Mucosa of descending colon (tissue), 3 donors: ENCODE data around the gene NSDHL. TPM values are rescaled to one million over a fixed set of nuclear protein-coding genes. Genes with fewer than 3 reads are reported as not detected.

Experiments
- ATAC-seq: fragments of 200-7000 bp; cut with Tn5 transposase; one replicate; pipeline ENCODE4 v1.9.1; 2020; ENCODE audit warnings: mild to moderate bottlenecking, moderate library complexity
- DNase-seq, 3 donors: peaks; one replicate each; pipeline ENCODE4 v3.0.0-alpha.2; 2020
- H3K36me3 ChIP-seq: fragments of 200-600 bp; one replicate; pipeline ENCODE4 v1.8.0; 2021; ENCODE audit warnings: low read depth, mild to moderate bottlenecking
- H3K4me1 ChIP-seq: fragments of 200-600 bp; one replicate; pipeline ENCODE4 v1.8.0; 2021; ENCODE audit warnings: low read depth, mild to moderate bottlenecking
- H3K4me3 ChIP-seq: fragments of 200-600 bp; one replicate; pipeline ENCODE4 v1.8.0; 2021; ENCODE audit warnings: mild to moderate bottlenecking
- H3K9me3 ChIP-seq: fragments of 200-600 bp; one replicate; pipeline ENCODE4 v1.8.0; 2021; ENCODE audit warnings: mild to moderate bottlenecking
- CTCF ChIP-seq: fragments of 200-600 bp; IDR thresholded peaks from one replicate; pipeline ENCODE4 v1.8.0; 2022; ENCODE audit warnings: antibody characterized with exemption, mild to moderate bottlenecking
- intact Hi-C, 2 donors: fragments of 100-400 bp; cut with DNase I in 1 of 2; cut with micrococcal nuclease in 1 of 2; formaldehyde crosslinking; loops; one replicate each; pipeline versions ENCODE4 v1.11.0 to v1.11.1; 2022; cut with DNase I, micrococcal nuclease
- total RNA-seq, 3 donors: library from RNA; stranded (reverse); fragmentation: NEBNext Ultra II Directional in 2 of 3; extraction: Animal tissue kit (Norgen Biotek cat#: 25700) in 2 of 3; gene quantifications; one replicate each; pipeline versions ENCODE4 v1.2.1 to v1.2.4, GENCODE V29; 2021 to 2023
- donor health status: DM: no; HTN: no; CAD: no; lungs with moderate emphysema.
- donor health status: DM: no; HTN: no; CAD: no.
- donor health status: DM: no; HTN: yes; CAD: no.

NSDHL gene
- total RNA-seq, 3 donors from 2014 or later, result 13.1 to 26.4 (median 20.3) TPM

- no peak for ATAC-seq
- H3K36me3 ChIP-seq, result no peaks in the 10 kb centered on the region
- no peak for TF ChIP-seq CTCF
These were observed 55.9 kb downstream of the NSDHL start for GRCh38 chrX:152886716-152887115.

DNA sequence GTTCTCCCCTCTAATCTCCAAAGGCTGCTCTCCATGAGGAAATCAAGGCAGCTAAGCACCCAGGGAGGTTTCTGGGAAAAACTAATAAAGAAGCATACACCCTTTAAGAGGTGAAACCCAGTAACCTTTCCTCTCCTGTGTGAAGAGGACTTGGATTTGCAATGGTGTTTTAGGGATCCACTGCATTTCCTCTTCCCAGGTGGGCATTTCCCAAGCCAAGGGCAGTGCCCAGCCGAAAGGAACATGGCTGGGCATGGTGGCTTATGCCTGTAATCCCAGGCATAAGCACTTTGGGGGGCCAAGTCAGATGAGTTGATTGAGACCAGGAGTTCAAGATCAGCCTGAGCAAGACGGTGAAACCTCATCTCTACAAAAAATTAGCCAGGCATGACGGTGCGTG is 61.6 kb downstream of the NSDHL start:
- Histone ChIP-seq H3K4me3 (no peak overlapping the region), H3K9me3 (no peaks in the 10 kb centered on the region)
- intact Hi-C loops, result no loop called here

More at GRCh38 chrX:152886716-152887115, 55.9 kb downstream of the NSDHL start:
- Histone ChIP-seq H3K4me1 (no peaks in the 10 kb centered on the region), H3K4me3 (no peak overlapping the region), H3K9me3 (no peaks in the 10 kb centered on the region)
- DNase-seq, result no peak
- intact Hi-C loops, result no loop called here

GRCh38 chrX:152892999-152893891 is 62.4 kb downstream of the NSDHL start:
- Histone ChIP-seq H3K4me3 (no peak overlapping the region), H3K36me3 (no peaks in the 10 kb centered on the region), H3K9me3 (no peaks in the 10 kb centered on the region), H3K4me1 (no peaks in the 10 kb centered on the region)
- DNase-seq, result no peak
- TF ChIP-seq CTCF, result no peak
- ATAC-seq, result no peak
- intact Hi-C loops, result no loop called here

More for the DNA sequence above, 61.6 kb downstream of the NSDHL start:
- ATAC-seq (no peak), DNase-seq (no peak)
- no peak for TF ChIP-seq CTCF
- Histone ChIP-seq H3K4me1 (no peaks in the 10 kb centered on the region), H3K36me3 (no peaks in the 10 kb centered on the region)

DNA sequence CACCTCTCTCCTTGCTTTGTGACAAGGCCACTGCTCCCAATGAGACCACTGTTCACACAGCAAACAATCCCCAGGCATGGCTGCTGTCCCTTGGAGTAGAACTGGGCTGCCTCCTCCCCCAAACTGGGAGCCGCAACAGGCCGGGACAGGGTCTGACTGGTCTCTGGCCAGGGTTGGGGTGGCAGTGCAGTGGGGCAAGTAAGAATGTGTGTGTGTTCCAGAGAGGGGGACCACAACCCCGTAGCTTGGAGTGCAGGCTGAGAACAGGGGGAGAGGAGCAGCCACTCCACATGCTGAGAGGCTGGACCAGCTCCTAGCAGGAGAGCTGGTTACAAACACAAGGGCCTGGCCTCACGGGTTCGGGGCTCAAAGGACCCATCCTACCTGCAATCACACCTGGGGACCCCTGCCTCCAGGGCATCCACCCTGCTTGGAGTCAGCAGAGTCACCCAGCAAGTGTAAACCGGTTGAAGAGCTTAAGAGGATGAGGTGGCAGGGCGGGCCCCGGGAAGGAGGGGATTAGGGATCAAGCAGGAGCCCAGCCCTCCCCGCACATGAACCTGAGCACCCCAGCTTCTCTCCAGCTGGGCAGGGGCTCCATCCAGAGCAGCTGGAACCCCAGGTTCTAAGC is 63.2 kb downstream of the NSDHL start:
- intact Hi-C loops, result no loop called here

GRCh38 chrX:152895121-152895520 is 64.3 kb downstream of the NSDHL start:
- intact Hi-C loops, result no loop called here
- ATAC-seq, result peak; percentile 5
- TF ChIP-seq CTCF, result no peak
- no peak overlapping the region for H3K4me3 ChIP-seq
- no peaks in the 10 kb centered on the region for H3K36me3 ChIP-seq
- no peaks in the 10 kb centered on the region for H3K9me3 ChIP-seq
- no peak for DNase-seq
- H3K4me1 ChIP-seq, result no peaks in the 10 kb centered on the region

More for the DNA sequence above, 63.2 kb downstream of the NSDHL start:
- Histone ChIP-seq H3K9me3 (no peaks in the 10 kb centered on the region), H3K4me1 (no peaks in the 10 kb centered on the region), H3K36me3 (no peaks in the 10 kb centered on the region), H3K4me3 (no peak overlapping the region)
- ATAC-seq, result no peak
- no peak for DNase-seq
- no peak for TF ChIP-seq CTCF
